H9 (cell line): ENCODE results near the gene ENOX1. TPM values are rescaled to one million over a fixed set of nuclear protein-coding genes. Genes with fewer than 3 reads are reported as not detected.

Experiments
- DNase-seq: peaks from one replicate; pipeline ENCODE4 v3.0.0-alpha.2; 2017
- H2AFZ ChIP-seq: one replicate; pipeline ENCODE4 v1.6.1; 2013; ENCODE audit warnings: mild to moderate bottlenecking, low read length, control low read depth, moderate library complexity
- H2AK5ac ChIP-seq: 2 replicates; pipeline ENCODE4 v1.6.1; 2013; ENCODE audit warnings: low read length, control low read depth, mixed read lengths; ENCODE audit not compliant: insufficient read length
- H2BK120ac ChIP-seq: one replicate; pipeline ENCODE4 v1.6.1; 2013; ENCODE audit warnings: low read depth, mild to moderate bottlenecking, low read length, control low read depth, inconsistent platforms; ENCODE audit not compliant: poor library complexity, severe bottlenecking
- H2BK12ac ChIP-seq: 2 replicates; pipeline ENCODE4 v1.6.1; 2013; ENCODE audit warnings: low read length, control low read depth, mixed read lengths, low read depth; ENCODE audit not compliant: insufficient read length
- H2BK15ac ChIP-seq: 2 replicates; pipeline ENCODE4 v1.6.1; 2013; ENCODE audit warnings: low read depth, low read length, control low read depth
- H2BK20ac ChIP-seq: one replicate; pipeline ENCODE4 v1.6.1; 2013; ENCODE audit warnings: low read depth, mild to moderate bottlenecking, low read length, control low read depth, inconsistent platforms; ENCODE audit not compliant: poor library complexity, severe bottlenecking
- H2BK5ac ChIP-seq: 2 replicates; pipeline ENCODE4 v1.6.1; 2013; ENCODE audit warnings: low read length, control low read depth, mixed read lengths; ENCODE audit not compliant: insufficient read length
- H3K14ac ChIP-seq: 2 replicates; pipeline ENCODE4 v1.6.1; 2013; ENCODE audit warnings: low read length, control low read depth; ENCODE audit not compliant: insufficient read depth
- H3K18ac ChIP-seq: 2 replicates; pipeline ENCODE4 v1.6.1; 2013; ENCODE audit warnings: low read depth, mild to moderate bottlenecking, mixed read lengths, low read length, control low read depth; ENCODE audit not compliant: insufficient read length
- H3K23ac ChIP-seq: 2 replicates; pipeline ENCODE4 v1.6.1; 2013; ENCODE audit warnings: low read length, control low read depth, mixed read lengths, low read depth; ENCODE audit not compliant: insufficient read length
- H3K23me2 ChIP-seq: 2 replicates; pipeline ENCODE4 v1.6.1; 2013; ENCODE audit warnings: low read depth, mild to moderate bottlenecking, mixed read lengths, low read length, control low read depth; ENCODE audit not compliant: insufficient read length, poor library complexity, severe bottlenecking
- H3K27ac ChIP-seq: 2 replicates; pipeline ENCODE4 v1.5.1; 2013; ENCODE audit warnings: low read length, control low read depth, mixed read lengths, low read depth; ENCODE audit not compliant: insufficient read length
- H3K27me3 ChIP-seq: 2 replicates; pipeline ENCODE4 v1.6.1; 2013; ENCODE audit warnings: low read length, control low read depth, inconsistent platforms; ENCODE audit not compliant: insufficient read depth
- H3K4ac ChIP-seq: 2 replicates; pipeline ENCODE4 v1.6.1; 2013; ENCODE audit warnings: low read depth, mild to moderate bottlenecking, control low read depth, inconsistent platforms, low read length, moderate library complexity
- H3K4me1 ChIP-seq: 2 replicates; pipeline ENCODE4 v1.6.1; 2013; ENCODE audit warnings: low read length, control low read depth, inconsistent platforms; ENCODE audit not compliant: insufficient read depth
- H3K4me2 ChIP-seq: 2 replicates; pipeline ENCODE4 v1.6.1; 2013; ENCODE audit warnings: low read length, control low read depth, mixed read lengths; ENCODE audit not compliant: insufficient read length, insufficient read depth
- H3K56ac ChIP-seq: 2 replicates; pipeline ENCODE4 v1.6.1; 2013; ENCODE audit warnings: low read depth, mild to moderate bottlenecking, mixed read lengths, low read length, control low read depth; ENCODE audit not compliant: insufficient read length
- H3K79me1 ChIP-seq: 2 replicates; pipeline ENCODE4 v1.6.1; 2013; ENCODE audit warnings: low read depth, mild to moderate bottlenecking, moderate library complexity, low read length, control low read depth, inconsistent platforms; ENCODE audit not compliant: insufficient read depth, poor library complexity, severe bottlenecking
- H3K79me2 ChIP-seq: 2 replicates; pipeline ENCODE4 v1.6.1; 2013; ENCODE audit warnings: low read length, control low read depth, inconsistent platforms; ENCODE audit not compliant: insufficient read depth
- H3K9ac ChIP-seq: 2 replicates; pipeline ENCODE4 v1.6.1; 2013; ENCODE audit warnings: low read length, control low read depth, mixed read lengths; ENCODE audit not compliant: insufficient read length; ENCODE audit errors: extremely low read depth
- H3K9me3 ChIP-seq: one replicate; pipeline ENCODE4 v1.6.1; 2013; ENCODE audit warnings: low read depth, low read length, inconsistent platforms; ENCODE audit not compliant: control insufficient read depth
- H3T11ph ChIP-seq: one replicate; pipeline ENCODE4 v1.6.1; 2013; ENCODE audit warnings: mild to moderate bottlenecking, low read length, control low read depth, inconsistent platforms
- H4K20me1 ChIP-seq: one replicate; pipeline ENCODE4 v1.6.1; 2013; ENCODE audit not compliant: control insufficient read depth, insufficient read length, insufficient read depth
- H4K5ac ChIP-seq: 2 replicates; pipeline ENCODE4 v1.6.1; 2013; ENCODE audit warnings: low read depth, mild to moderate bottlenecking, mixed read lengths, low read length, control low read depth; ENCODE audit not compliant: insufficient read length
- H4K8ac ChIP-seq: replicated peaks from 2 replicates; pipeline ENCODE4 v1.6.1; 2013; ENCODE audit warnings: low read length, control low read depth, mixed read lengths, low read depth; ENCODE audit not compliant: insufficient read length
- H4K91ac ChIP-seq: 2 replicates; pipeline ENCODE4 v1.6.1; 2013; ENCODE audit warnings: low read depth, mild to moderate bottlenecking, moderate library complexity, mixed read lengths, low read length, control low read depth; ENCODE audit not compliant: insufficient read length
- H3K27ac Mint-ChIP-seq, 3 experiments: 2 replicates in 2 of 3; 3 replicates in 1 of 3; pipeline ENCODE4 v1.8.0; 2020 to 2021; ENCODE audit warnings: mixed read lengths in 3 of 3, mild to moderate bottlenecking in 1 of 3, moderate library complexity in 1 of 3
- H3K27me3 Mint-ChIP-seq: 2 replicates; pipeline ENCODE4 v1.8.0; 2021; ENCODE audit warnings: low read depth, mild to moderate bottlenecking, moderate library complexity, mixed read lengths
- H3K36me3 Mint-ChIP-seq, 3 experiments: 2 replicates in 2 of 3; 3 replicates in 1 of 3; pipeline ENCODE4 v1.8.0; 2020 to 2021; ENCODE audit warnings: low read depth in 3 of 3, mixed read lengths in 3 of 3; ENCODE audit not compliant: insufficient read depth in 1 of 3
- H3K4me1 Mint-ChIP-seq, 2 experiments: 2 replicates each; pipeline ENCODE4 v1.8.0; 2020; ENCODE audit warnings: mixed read lengths in 2 of 2
- H3K4me3 Mint-ChIP-seq, 2 experiments: 2 replicates in 1 of 2; 3 replicates in 1 of 2; pipeline ENCODE4 v1.8.0; 2020 to 2021; ENCODE audit warnings: mild to moderate bottlenecking in 2 of 2, mixed read lengths in 2 of 2, moderate library complexity in 1 of 2
- H3K9me3 Mint-ChIP-seq, 2 experiments: 2 replicates in 1 of 2; 3 replicates in 1 of 2; pipeline ENCODE4 v1.8.0; 2020; ENCODE audit warnings: mild to moderate bottlenecking in 2 of 2, mixed read lengths in 2 of 2, moderate library complexity in 1 of 2
- CTCF ChIP-seq: fragments of 200-600 bp; sonication (generic); conservative IDR thresholded peaks from 3 replicates; pipeline ENCODE4 v1.8.0; 2021; ENCODE audit warnings: antibody characterized with exemption, mild to moderate bottlenecking
- WGBS: extraction: QIAGEN DNeasy Blood & Tissue Kit; methylation state at CpG from one replicate; pipeline ENCODE4 v1.1.7; 2013; ENCODE audit warnings: missing lambda C conversion rate, low lambda C conversion rate, mixed read lengths; ENCODE audit not compliant: insufficient read length; ENCODE audit errors: extremely low coverage; 5-methylcytosine and 5-hydroxymethylcytosine counted together
- total RNA-seq: library from RNA; stranded (reverse); gene quantifications from 2 replicates; pipeline ENCODE4 v1.2.1, GENCODE V29; 2021

The ENOX1 gene
- total RNA-seq, 1 experiment from 2014 or later: 0.24 TPM

GRCh38 chr13:43300865-43301264, 485.9 kb downstream of the ENOX1 start:
- Histone ChIP-seq H2BK120ac (no peak overlapping the region), H3K56ac (no peak overlapping the region), H2BK12ac (no peak overlapping the region), H3K4ac (no peak overlapping the region), H2AK5ac (no peak overlapping the region), H2AFZ (no peak overlapping the region), H3K18ac (no peak overlapping the region), H3K14ac (no peak overlapping the region), H3K27ac (no peak overlapping the region), H3K4me2 (no peak overlapping the region), H3K9me3 (no peaks in the 10 kb centered on the region), H4K5ac (no peak overlapping the region), H4K20me1 (no peaks in the 10 kb centered on the region), H3T11ph (no peak overlapping the region), H3K4me1 (no peaks in the 10 kb centered on the region; the same call in 1 of the 2 replicates), H3K23ac (no peak overlapping the region), H3K27me3 (no peaks in the 10 kb centered on the region), H4K8ac (no peak overlapping the region), H3K23me2 (no peaks in the 10 kb centered on the region), H2BK15ac (no peak overlapping the region), H3K9ac (no peak overlapping the region), H3K79me2 (no peaks in the 10 kb centered on the region), H3K79me1 (no peaks in the 10 kb centered on the region), H2BK5ac (no peak overlapping the region), H2BK20ac (no peak overlapping the region), H4K91ac (no peak overlapping the region)
- Mint-ChIP-seq H3K27ac (no peak overlapping the region), H3K9me3 (no peaks in the 10 kb centered on the region), H3K36me3 (no peaks in the 10 kb centered on the region), H3K27me3 (no peaks in the 10 kb centered on the region), H3K4me3 (no peak overlapping the region), H3K4me1 (peaks cover 22 to 28% of the 10 kb centered on the region in 2 experiments)
- TF ChIP-seq CTCF: no peak
- WGBS: no CpG with 5 or more reads among the region's 4 CpGs
- DNase-seq: no peak
